MM.1S (cell line): ENCODE data around the gene ACTL10.

Experiments
- DNase-seq: peaks from one replicate; pipeline ENCODE4 v3.0.0-alpha.2; 2015
- H2AFZ ChIP-seq: fragments of 300-600 bp; sonication (generic); 2 replicates; pipeline ENCODE4 v1.6.0; 2016; ENCODE audit warnings: antibody characterized with exemption, low read length
- H3F3A ChIP-seq: fragments of 300-600 bp; sonication (generic); 2 replicates; pipeline ENCODE4 v1.6.1; 2016; ENCODE audit warnings: mild to moderate bottlenecking, antibody characterized with exemption, low read length, moderate library complexity, mixed read lengths; ENCODE audit not compliant: insufficient read depth
- H3K27ac ChIP-seq: fragments of 300-600 bp; sonication (generic); 2 replicates; pipeline ENCODE4 v1.5.1; 2016; ENCODE audit warnings: mild to moderate bottlenecking, low read length
- H3K27me3 ChIP-seq: fragments of 300-600 bp; sonication (generic); replicated peaks from 2 replicates; pipeline ENCODE4 v1.6.0; 2016; ENCODE audit warnings: low read length; ENCODE audit not compliant: insufficient read depth
- H3K36me3 ChIP-seq: fragments of 300-600 bp; sonication (generic); replicated peaks from 2 replicates; pipeline ENCODE4 v1.6.1; 2016; ENCODE audit warnings: mild to moderate bottlenecking, low read length, mixed read lengths; ENCODE audit not compliant: insufficient read depth
- H3K4me1 ChIP-seq: fragments of 300-600 bp; sonication (generic); 2 replicates; pipeline ENCODE4 v1.6.1; 2016; ENCODE audit warnings: low read length, mixed read lengths
- H3K4me2 ChIP-seq: fragments of 300-600 bp; sonication (generic); 2 replicates; pipeline ENCODE4 v1.6.0; 2016; ENCODE audit warnings: low read depth, low read length
- H3K4me3 ChIP-seq: fragments of 300-600 bp; sonication (generic); 2 replicates; pipeline ENCODE4 v1.5.1; 2016; ENCODE audit warnings: low read length, mixed read lengths
- H3K79me2 ChIP-seq: fragments of 300-600 bp; sonication (generic); 2 replicates; pipeline ENCODE4 v1.6.1; 2016; ENCODE audit warnings: mixed run types, low read length, mixed read lengths
- H3K9ac ChIP-seq: fragments of 300-600 bp; sonication (generic); 2 replicates; pipeline ENCODE4 v1.6.1; 2016; ENCODE audit warnings: low read length, mixed read lengths
- H3K9me2 ChIP-seq: fragments of 300-600 bp; sonication (generic); replicated peaks from 2 replicates; pipeline ENCODE4 v1.6.1; 2016; ENCODE audit warnings: mild to moderate bottlenecking, low read length, mixed read lengths; ENCODE audit not compliant: insufficient read depth
- H3K9me3 ChIP-seq: fragments of 300-600 bp; sonication (generic); replicated peaks from 2 replicates; pipeline ENCODE4 v1.6.1; 2016; ENCODE audit warnings: mild to moderate bottlenecking, low read length, mixed read lengths; ENCODE audit not compliant: insufficient read depth
- H4K20me1 ChIP-seq: fragments of 300-600 bp; sonication (generic); 2 replicates; pipeline ENCODE4 v1.6.1; 2016; ENCODE audit warnings: mild to moderate bottlenecking, low read length, moderate library complexity, mixed read lengths; ENCODE audit not compliant: insufficient read depth
- EZH2 ChIP-seq: fragments of 300-600 bp; sonication (generic); optimal IDR thresholded peaks from 2 replicates; pipeline ENCODE3; 2017; ENCODE audit warnings: low read depth, mild to moderate bottlenecking, antibody characterized with exemption, low read length, mixed read lengths
- EZH2phosphoT487 ChIP-seq: fragments of 300-600 bp; sonication (generic); IDR thresholded peaks from 2 replicates; pipeline ENCODE4 v1.6.1; 2018; ENCODE audit warnings: antibody characterized with exemption, low read length
- TF ChIP-seq, protein P1 (sequence below): fragments of 300-600 bp; sonication (generic); IDR thresholded peaks from 2 replicates; pipeline ENCODE4 v1.5.1; 2016; ENCODE audit warnings: antibody characterized with exemption, low read length, mixed read lengths

ACTL10 gene

DNA sequence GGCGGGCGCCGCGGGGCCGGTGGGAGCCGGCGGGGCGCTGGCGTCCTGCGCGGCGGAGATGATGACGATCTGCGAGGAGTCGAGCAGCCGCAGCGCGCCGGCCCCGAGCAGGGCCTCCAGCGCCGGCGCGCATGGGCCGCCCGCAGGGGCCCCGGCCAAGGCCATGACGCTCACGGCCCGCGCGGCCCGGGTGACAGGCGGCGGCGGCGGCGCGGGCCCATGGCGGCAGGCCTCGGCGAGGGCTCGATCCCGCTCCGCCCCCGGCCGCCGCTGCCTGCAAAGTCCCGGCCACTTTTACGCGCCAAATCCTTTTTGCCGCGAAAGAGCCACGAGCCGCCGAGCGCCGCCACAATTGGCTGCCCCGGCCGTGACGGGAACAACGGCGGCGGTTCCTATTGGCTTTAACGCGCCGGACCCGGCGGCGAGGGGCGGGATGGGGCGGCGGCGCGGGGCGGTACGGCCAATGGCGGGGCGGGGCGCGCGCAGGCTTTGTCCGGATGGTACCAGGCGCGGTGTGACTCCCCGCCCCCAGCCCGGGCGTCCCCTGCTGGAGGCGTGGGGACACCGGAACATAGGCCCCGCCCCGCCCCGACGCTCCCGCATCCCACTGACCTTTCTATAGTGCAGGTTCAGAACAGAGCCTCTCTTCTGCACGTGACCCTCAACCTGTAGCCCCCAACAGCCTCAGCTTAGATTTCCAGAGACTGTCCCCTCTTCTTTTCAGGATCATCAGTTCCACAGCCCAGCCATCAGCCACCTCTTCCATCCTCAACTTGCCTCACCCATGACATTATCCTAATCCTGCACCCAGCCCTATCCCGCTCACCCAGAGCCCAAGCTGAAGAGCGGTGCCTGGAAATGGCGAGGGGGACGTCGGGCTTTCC lies 19.6 kb downstream of the ACTL10 start, which contains the start of gene E2F1:
Gene E2F1 (minus strand): TSS at position 286 of the 884 bp plus-strand sequence. CDS start 121 bp downstream, at position 165.
- Histone ChIP-seq H3K4me1 (peaks cover 14% of the 10 kb centered on the region), H2AFZ (peak within 1 kb of the TSS; percentile 100), H3K27me3 (no peaks in the 10 kb centered on the region), H3F3A (peaks cover 10% of the 10 kb centered on the region), H3K36me3 (no peaks in the 10 kb centered on the region), H4K20me1 (no peaks in the 10 kb centered on the region), H3K9me2 (no peaks in the 10 kb centered on the region), H3K4me2 (peak within 1 kb of the TSS; percentile 82), H3K79me2 (peaks cover 41% of the 10 kb centered on the region), H3K27ac (peak within 1 kb of the TSS; percentile 87), H3K9me3 (no peaks in the 10 kb centered on the region), H3K9ac (peak within 1 kb of the TSS; percentile 90), H3K4me3 (peak within 1 kb of the TSS; percentile 92)
- peak; percentile 97 for DNase-seq
- no peak for TF ChIP-seq EZH2
- TF ChIP-seq, protein P1, sequence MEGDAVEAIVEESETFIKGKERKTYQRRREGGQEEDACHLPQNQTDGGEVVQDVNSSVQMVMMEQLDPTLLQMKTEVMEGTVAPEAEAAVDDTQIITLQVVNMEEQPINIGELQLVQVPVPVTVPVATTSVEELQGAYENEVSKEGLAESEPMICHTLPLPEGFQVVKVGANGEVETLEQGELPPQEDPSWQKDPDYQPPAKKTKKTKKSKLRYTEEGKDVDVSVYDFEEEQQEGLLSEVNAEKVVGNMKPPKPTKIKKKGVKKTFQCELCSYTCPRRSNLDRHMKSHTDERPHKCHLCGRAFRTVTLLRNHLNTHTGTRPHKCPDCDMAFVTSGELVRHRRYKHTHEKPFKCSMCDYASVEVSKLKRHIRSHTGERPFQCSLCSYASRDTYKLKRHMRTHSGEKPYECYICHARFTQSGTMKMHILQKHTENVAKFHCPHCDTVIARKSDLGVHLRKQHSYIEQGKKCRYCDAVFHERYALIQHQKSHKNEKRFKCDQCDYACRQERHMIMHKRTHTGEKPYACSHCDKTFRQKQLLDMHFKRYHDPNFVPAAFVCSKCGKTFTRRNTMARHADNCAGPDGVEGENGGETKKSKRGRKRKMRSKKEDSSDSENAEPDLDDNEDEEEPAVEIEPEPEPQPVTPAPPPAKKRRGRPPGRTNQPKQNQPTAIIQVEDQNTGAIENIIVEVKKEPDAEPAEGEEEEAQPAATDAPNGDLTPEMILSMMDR, result peak; percentile 27

DNA sequence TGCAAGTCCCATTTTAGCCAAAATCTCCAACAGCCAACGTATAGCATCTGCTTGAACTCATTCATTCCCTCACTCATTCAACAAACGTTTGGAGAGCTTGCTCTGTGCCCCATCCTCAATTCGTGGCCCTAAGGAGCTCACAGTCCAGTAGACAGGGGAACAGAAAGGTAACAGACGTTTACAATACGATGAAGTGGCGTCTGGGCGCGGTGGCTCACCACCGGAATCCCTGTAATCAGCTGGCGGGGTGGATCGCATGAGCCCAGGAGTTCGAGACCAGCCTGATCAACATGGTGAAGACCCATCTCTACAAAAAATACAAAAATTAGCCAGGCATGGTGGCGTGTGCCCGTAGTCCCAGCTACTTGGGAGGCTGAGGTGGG lies 20.2 kb downstream of the ACTL10 start:
- peaks cover 36% of the 10 kb centered on the region for H3K79me2 ChIP-seq
- H3K9me3 ChIP-seq, result no peaks in the 10 kb centered on the region
- DNase-seq, result no peak
- H4K20me1 ChIP-seq, result no peaks in the 10 kb centered on the region
- H2AFZ ChIP-seq, result peak overlapping the region; percentile 100
- H3K9me2 ChIP-seq, result no peaks in the 10 kb centered on the region
- H3K27me3 ChIP-seq, result no peaks in the 10 kb centered on the region
- H3K4me3 ChIP-seq, result peak overlapping the region; percentile 58
- H3K4me1 ChIP-seq, result peaks cover 14% of the 10 kb centered on the region
- H3K27ac ChIP-seq, result no peak overlapping the region
- H3K36me3 ChIP-seq, result no peaks in the 10 kb centered on the region
- peak overlapping the region; percentile 82 for H3K4me2 ChIP-seq
- TF ChIP-seq, protein P1, result no peak
- TF ChIP-seq EZH2 (no peak), EZH2phosphoT487 (no peak)
- no peak overlapping the region for H3K9ac ChIP-seq
- peaks cover 10% of the 10 kb centered on the region for H3F3A ChIP-seq

DNA sequence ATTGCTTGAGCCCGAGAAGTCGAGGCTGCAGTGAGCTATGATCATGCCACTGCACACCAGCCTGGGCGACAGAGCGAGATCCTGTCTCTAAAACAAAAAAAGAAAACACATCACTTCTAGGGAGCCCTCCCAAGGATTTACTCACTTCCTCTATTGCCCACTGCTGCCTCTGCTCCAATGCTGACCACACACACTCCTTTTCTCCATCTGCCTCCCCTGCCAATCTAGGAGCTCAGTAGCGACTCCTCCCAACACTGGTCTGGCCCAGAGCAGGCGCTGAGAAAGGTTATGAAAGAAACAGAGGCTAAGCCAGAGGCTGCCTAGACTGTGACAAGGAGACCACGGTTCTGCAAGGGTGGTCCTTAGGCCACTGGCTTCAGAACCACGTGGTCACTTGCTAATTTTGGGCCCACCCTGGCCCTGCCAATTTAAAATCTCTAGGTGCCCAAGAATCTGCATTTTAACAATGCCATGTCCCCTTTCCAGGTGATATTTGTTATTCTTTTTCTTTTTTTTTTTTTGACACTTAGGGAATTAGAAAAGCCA lies 20.7 kb downstream of the ACTL10 start:
- H3K4me1 ChIP-seq, result peaks cover 14% of the 10 kb centered on the region
- H3K9me3 ChIP-seq, result no peaks in the 10 kb centered on the region
- no peak overlapping the region for H3K27ac ChIP-seq
- no peaks in the 10 kb centered on the region for H3K9me2 ChIP-seq
- no peaks in the 10 kb centered on the region for H3K27me3 ChIP-seq
- H3K79me2 ChIP-seq, result peaks cover 31% of the 10 kb centered on the region
- no peaks in the 10 kb centered on the region for H4K20me1 ChIP-seq
- H3K4me2 ChIP-seq, result no peak overlapping the region
- H2AFZ ChIP-seq, result 0 out of 2 replicates have a peak overlapping the region, but pooled peaks have one; percentile 7
- H3K36me3 ChIP-seq, result no peaks in the 10 kb centered on the region
- H3K4me3 ChIP-seq, result no peak overlapping the region
- no peak overlapping the region for H3K9ac ChIP-seq
- no peak for TF ChIP-seq EZH2phosphoT487
- TF ChIP-seq EZH2, result no peak
- TF ChIP-seq, protein P1, result no peak
- H3F3A ChIP-seq, result peaks cover 10% of the 10 kb centered on the region
- peak; percentile 5 for DNase-seq
